DOHH2 (cell line): Measurements from ENCODE around the gene PARS2.

Experiments used
- H3F3A ChIP-seq: fragments of 200-600 bp; sonication (generic), shearing (Covaris generic); 2 replicates; pipeline ENCODE4 v1.6.0; 2016; ENCODE audit warnings: antibody characterized with exemption, mild to moderate bottlenecking; ENCODE audit not compliant: control insufficient read depth, insufficient read depth
- H3K27ac ChIP-seq: fragments of 200-600 bp; sonication (generic); 2 replicates; pipeline ENCODE4 v1.5.1; 2014; ENCODE audit warnings: low read depth, mild to moderate bottlenecking, low read length, moderate library complexity
- H3K27me3 ChIP-seq: fragments of 200-600 bp; sonication (generic); 2 replicates; pipeline ENCODE4 v1.6.1; 2014; ENCODE audit warnings: mild to moderate bottlenecking, low read length, mixed read lengths; ENCODE audit not compliant: control insufficient read depth
- H3K36me3 ChIP-seq: fragments of 200-600 bp; sonication (generic); 2 replicates; pipeline ENCODE4 v1.6.1; 2014; ENCODE audit warnings: mild to moderate bottlenecking, low read length, moderate library complexity, mixed read lengths; ENCODE audit not compliant: control insufficient read depth
- H3K4me1 ChIP-seq: fragments of 200-600 bp; sonication (generic); 2 replicates; pipeline ENCODE4 v1.6.1; 2014; ENCODE audit warnings: mild to moderate bottlenecking, low read length, mixed read lengths; ENCODE audit not compliant: control insufficient read depth
- H3K4me2 ChIP-seq: fragments of 200-600 bp; sonication (generic); 2 replicates; pipeline ENCODE4 v1.6.0; 2014; ENCODE audit warnings: mild to moderate bottlenecking, low read length, moderate library complexity
- H3K4me3 ChIP-seq: fragments of 200-600 bp; sonication (generic); 2 replicates; pipeline ENCODE4 v1.5.1; 2014; ENCODE audit warnings: mild to moderate bottlenecking, low read length, mixed read lengths
- H3K79me2 ChIP-seq: fragments of 200-600 bp; sonication (generic); 2 replicates; pipeline ENCODE4 v1.6.1; 2014; ENCODE audit warnings: mild to moderate bottlenecking, low read length, mixed read lengths; ENCODE audit not compliant: control insufficient read depth
- H3K9me2 ChIP-seq: fragments of 200-600 bp; sonication (generic); replicated peaks from 2 replicates; pipeline ENCODE4 v1.6.1; 2014; ENCODE audit warnings: mild to moderate bottlenecking, low read length, mixed read lengths; ENCODE audit not compliant: control insufficient read depth
- H3K9me3 ChIP-seq: fragments of 200-600 bp; sonication (generic); 2 replicates; pipeline ENCODE4 v1.6.1; 2014; ENCODE audit warnings: antibody characterized with exemption, low read length, mixed read lengths; ENCODE audit not compliant: control insufficient read depth, insufficient read depth
- H4K20me1 ChIP-seq: fragments of 200-600 bp; sonication (generic); 2 replicates; pipeline ENCODE4 v1.6.0; 2014; ENCODE audit warnings: low read depth, mild to moderate bottlenecking, antibody characterized with exemption, low read length, moderate library complexity; ENCODE audit not compliant: control insufficient read depth, insufficient read depth
- CTCF ChIP-seq: fragments of 200-600 bp; sonication (generic); IDR thresholded peaks from one replicate; pipeline ENCODE4 v1.5.1; 2014; ENCODE audit warnings: antibody characterized with exemption, mild to moderate bottlenecking, low read depth, low read length; ENCODE audit not compliant: poor library complexity, severe bottlenecking
- EZH2phosphoT487 ChIP-seq: fragments of 200-600 bp; sonication (generic); IDR thresholded peaks from 2 replicates; pipeline ENCODE4 v1.6.1; 2017; ENCODE audit warnings: borderline replicate concordance, mild to moderate bottlenecking, antibody characterized with exemption, low read length, moderate library complexity, mixed read lengths

The PARS2 gene

GRCh38 chr1:54716299-54717047 is 47.9 kb downstream of the PARS2 start:
- H3K4me2 ChIP-seq = peak overlapping the region; percentile 91
- H3K9me3 ChIP-seq = no peaks in the 10 kb centered on the region
- H3K27ac ChIP-seq = no peak overlapping the region
- 0 out of 2 replicates have a peak, but pooled peaks cover under 1% of the 10 kb centered on the region for H4K20me1 ChIP-seq
- peaks cover 39% of the 10 kb centered on the region for H3K36me3 ChIP-seq
- peaks cover 34% of the 10 kb centered on the region for H3K79me2 ChIP-seq
- peaks cover 17% of the 10 kb centered on the region for H3K4me1 ChIP-seq
- no peaks in the 10 kb centered on the region for H3K27me3 ChIP-seq
- H3F3A ChIP-seq = no peaks in the 10 kb centered on the region
- H3K9me2 ChIP-seq = no peaks in the 10 kb centered on the region
- peak overlapping the region; percentile 99 for H3K4me3 ChIP-seq
- TF ChIP-seq CTCF = no peak
- no peak for TF ChIP-seq EZH2phosphoT487

GRCh38 chr1:54715493-54716298 is 48.6 kb downstream of the PARS2 start, which contains the start of gene TTC4:
Gene TTC4, plus strand, starts transcription at chr1:54715861. Its CDS starts 48 bp downstream, at chr1:54715909.
- H3F3A ChIP-seq = no peaks in the 10 kb centered on the region
- peaks cover 32% of the 10 kb centered on the region for H3K36me3 ChIP-seq
- peaks cover 34% of the 10 kb centered on the region for H3K79me2 ChIP-seq
- TF ChIP-seq EZH2phosphoT487 (no peak), CTCF (peak; percentile 12)
- H3K9me3 ChIP-seq = no peaks in the 10 kb centered on the region
- H3K4me1 ChIP-seq = peaks cover 17% of the 10 kb centered on the region
- no peaks in the 10 kb centered on the region for H3K27me3 ChIP-seq
- H4K20me1 ChIP-seq = no peaks in the 10 kb centered on the region
- peak within 1 kb of the TSS; percentile 91 for H3K4me2 ChIP-seq
- no peak within 1 kb of the TSS for H3K27ac ChIP-seq
- peak within 1 kb of the TSS; percentile 99 for H3K4me3 ChIP-seq
- H3K9me2 ChIP-seq = no peaks in the 10 kb centered on the region

- Histone ChIP-seq H3K9me3 (no peaks in the 10 kb centered on the region), H3K9me2 (no peaks in the 10 kb centered on the region), H3K4me2 (peak overlapping the region; percentile 91), H4K20me1 (no peaks in the 10 kb centered on the region), H3F3A (no peaks in the 10 kb centered on the region), H3K36me3 (peaks cover 25% of the 10 kb centered on the region), H3K4me1 (peaks cover 17% of the 10 kb centered on the region), H3K79me2 (peaks cover 34% of the 10 kb centered on the region), H3K27ac (no peak overlapping the region), H3K4me3 (peak overlapping the region; percentile 99), H3K27me3 (no peaks in the 10 kb centered on the region)
- TF ChIP-seq CTCF (no peak), EZH2phosphoT487 (no peak)
These were observed 49.3 kb downstream of the PARS2 start for GRCh38 chr1:54714881-54715492.
